Neural cell (in vitro differentiated cells): ENCODE measurements around the gene DAZAP1. TPM values are rescaled to one million over a fixed set of nuclear protein-coding genes. Genes with fewer than 3 reads are reported as not detected.

ENCODE experiments used
- H2AFZ ChIP-seq: fragments of 200-600, 300-800 bp; sonication (generic), shearing (Covaris generic); 2 replicates; pipeline ENCODE4 v1.6.0; 2014; ENCODE audit warnings: low read depth, mild to moderate bottlenecking, antibody characterized with exemption, low read length, moderate library complexity
- H3F3A ChIP-seq: fragments of 200-600 bp; shearing (Covaris generic); 2 replicates; pipeline ENCODE4 v1.6.1; 2016; ENCODE audit warnings: mild to moderate bottlenecking, moderate library complexity, mixed read lengths, antibody characterized with exemption, low read length; ENCODE audit not compliant: insufficient read depth, poor library complexity, severe bottlenecking
- H3K27ac ChIP-seq: fragments of 200-600, 300-800 bp; sonication (generic), shearing (Covaris generic); 2 replicates; pipeline ENCODE4 v1.5.1; 2014; ENCODE audit warnings: mild to moderate bottlenecking, low read length, moderate library complexity
- H3K27me3 ChIP-seq: fragments of 300-800, 200-600 bp; sonication (generic), shearing (Covaris generic); 2 replicates; pipeline ENCODE4 v1.6.0; 2014; ENCODE audit warnings: mild to moderate bottlenecking, low read depth, low read length, moderate library complexity; ENCODE audit not compliant: insufficient read depth
- H3K36me3 ChIP-seq: fragments of 300-800, 200-600 bp; sonication (generic), shearing (Covaris generic); 2 replicates; pipeline ENCODE4 v1.5.1; 2014; ENCODE audit warnings: mild to moderate bottlenecking, antibody characterized with exemption, low read length, moderate library complexity; ENCODE audit not compliant: insufficient read depth
- H3K4me2 ChIP-seq: fragments of 300-800, 200-600 bp; sonication (generic), shearing (Covaris generic); 2 replicates; pipeline ENCODE4 v1.6.0; 2014; ENCODE audit warnings: mild to moderate bottlenecking, low read length
- H3K4me3 ChIP-seq: fragments of 300-800, 200-600 bp; sonication (generic), shearing (Covaris generic); 2 replicates; pipeline ENCODE4 v1.5.1; 2014; ENCODE audit warnings: mild to moderate bottlenecking, low read length, moderate library complexity
- H3K79me2 ChIP-seq: fragments of 200-600 bp; shearing (Covaris generic); replicated peaks from 2 replicates; pipeline ENCODE4 v1.6.0; 2014; ENCODE audit warnings: mild to moderate bottlenecking, low read length, moderate library complexity; ENCODE audit not compliant: insufficient read depth
- H3K9ac ChIP-seq: fragments of 300-800, 200-600 bp; sonication (generic), shearing (Covaris generic); 2 replicates; pipeline ENCODE4 v1.6.1; 2016; ENCODE audit warnings: mild to moderate bottlenecking, low read length, mixed read lengths
- H3K9me2 ChIP-seq: fragments of 200-600 bp; shearing (Covaris generic); 2 replicates; pipeline ENCODE4 v1.6.1; 2016; ENCODE audit warnings: mild to moderate bottlenecking, low read length, mixed read lengths; ENCODE audit not compliant: insufficient read depth
- H3K9me3 ChIP-seq: fragments of 200-600, 300-800 bp; sonication (generic), shearing (Covaris generic); 2 replicates; pipeline ENCODE4 v1.6.1; 2016; ENCODE audit warnings: mild to moderate bottlenecking, mixed run types, low read length, moderate library complexity, mixed read lengths
- H4K20me1 ChIP-seq: fragments of 200-600 bp; shearing (Covaris generic); 2 replicates; pipeline ENCODE4 v1.6.1; 2016; ENCODE audit warnings: mild to moderate bottlenecking, mixed run types; ENCODE audit not compliant: insufficient read depth
- CTCF ChIP-seq: fragments of 450-650 bp; IDR thresholded peaks from 2 replicates; pipeline ENCODE4 v1.5.1; 2014; ENCODE audit warnings: antibody characterized with exemption, mild to moderate bottlenecking, moderate library complexity; ENCODE audit not compliant: poor library complexity, severe bottlenecking
- EP300 ChIP-seq: fragments of 450-650 bp; conservative IDR thresholded peaks from 2 replicates; pipeline ENCODE4 v1.6.1; 2014; ENCODE audit warnings: antibody characterized with exemption, mild to moderate bottlenecking, moderate library complexity; ENCODE audit not compliant: poor library complexity, severe bottlenecking
- EZH2 ChIP-seq: fragments of 200-600, 300-800 bp; shearing (Covaris generic), sonication (generic); IDR thresholded peaks from 2 replicates; pipeline ENCODE4 v1.6.1; 2014; ENCODE audit warnings: antibody characterized with exemption, low read length, borderline replicate concordance, mild to moderate bottlenecking; ENCODE audit not compliant: insufficient read depth, poor library complexity, severe bottlenecking
- MXI1 ChIP-seq: fragments of 450-650 bp; conservative IDR thresholded peaks from 2 replicates; pipeline ENCODE4 v1.6.1; 2014; ENCODE audit warnings: antibody characterized with exemption, mild to moderate bottlenecking; ENCODE audit not compliant: poor library complexity, severe bottlenecking
- POLR2AphosphoS5 ChIP-seq: IDR thresholded peaks from 2 replicates; pipeline ENCODE4 v1.6.1; 2012
- RAD21 ChIP-seq: fragments of 450-650 bp; conservative IDR thresholded peaks from 2 replicates; pipeline ENCODE4 v1.6.1; 2014; ENCODE audit warnings: antibody characterized with exemption, mild to moderate bottlenecking, moderate library complexity
- REST ChIP-seq: IDR thresholded peaks from 2 replicates; pipeline ENCODE4 v1.6.1; 2012; ENCODE audit warnings: borderline replicate concordance
- SMC3 ChIP-seq: fragments of 450-650 bp; conservative IDR thresholded peaks from 2 replicates; pipeline ENCODE4 v1.6.1; 2014; ENCODE audit warnings: antibody characterized with exemption, mild to moderate bottlenecking, moderate library complexity; ENCODE audit not compliant: poor library complexity
- TAF1 ChIP-seq: IDR thresholded peaks from 2 replicates; pipeline ENCODE4 v1.6.1; 2012; ENCODE audit warnings: low read depth
- polyA plus RNA-seq: library from polyadenylated mRNA; depleted of rRNA; stranded (reverse); fragments of >200 nt; gene quantifications from 2 replicates; pipeline ENCODE4 v1.2.3, GENCODE V29; 2014

The DAZAP1 gene
- polyA plus RNA-seq, 1 donor from 2014 or later = 60.5 TPM

GRCh38 chr19:1466461-1467214, 59.3 kb downstream of the DAZAP1 start:
- Histone ChIP-seq H3K79me2 (peaks cover 5% of the 10 kb centered on the region), H3K27me3 (no peaks in the 10 kb centered on the region), H3K9ac (no peak overlapping the region), H3K4me2 (no peak overlapping the region), H3K36me3 (no peaks in the 10 kb centered on the region), H3K9me2 (no peaks in the 10 kb centered on the region), H3K9me3 (no peaks in the 10 kb centered on the region), H4K20me1 (peaks cover 44% of the 10 kb centered on the region), H3K27ac (no peak overlapping the region), H3K4me3 (no peak overlapping the region), H3F3A (no peaks in the 10 kb centered on the region), H2AFZ (no peak overlapping the region)
- no peak for TF ChIP-seq EZH2
- no peak for TF ChIP-seq REST
- no peak for TF ChIP-seq RAD21
- TF ChIP-seq POLR2AphosphoS5 = peak; percentile 8

- Histone ChIP-seq H3K79me2 (peaks cover 5% of the 10 kb centered on the region), H3F3A (no peaks in the 10 kb centered on the region), H3K27ac (no peak overlapping the region), H3K36me3 (no peaks in the 10 kb centered on the region), H3K4me2 (no peak overlapping the region), H3K4me3 (no peak overlapping the region), H3K9ac (no peak overlapping the region), H2AFZ (no peak overlapping the region), H3K27me3 (no peaks in the 10 kb centered on the region), H3K9me3 (no peaks in the 10 kb centered on the region), H4K20me1 (peaks cover 49% of the 10 kb centered on the region), H3K9me2 (no peaks in the 10 kb centered on the region)
- TF ChIP-seq REST (no peak), TAF1 (no peak), SMC3 (no peak), MXI1 (no peak), EZH2 (no peak), RAD21 (no peak), POLR2AphosphoS5 (no peak), EP300 (no peak), CTCF (no peak)
Observed at GRCh38 chr19:1467215-1467489, 59.8 kb downstream of the DAZAP1 start.
